ENCODE results near the gene PCDHA7.
"Not testable (repeated sequence)": the region's sequence is repeated elsewhere in the genome, so short reads cannot be mapped to it uniquely, and the experiment has no call there.

Gene PCDHA7

DNA sequence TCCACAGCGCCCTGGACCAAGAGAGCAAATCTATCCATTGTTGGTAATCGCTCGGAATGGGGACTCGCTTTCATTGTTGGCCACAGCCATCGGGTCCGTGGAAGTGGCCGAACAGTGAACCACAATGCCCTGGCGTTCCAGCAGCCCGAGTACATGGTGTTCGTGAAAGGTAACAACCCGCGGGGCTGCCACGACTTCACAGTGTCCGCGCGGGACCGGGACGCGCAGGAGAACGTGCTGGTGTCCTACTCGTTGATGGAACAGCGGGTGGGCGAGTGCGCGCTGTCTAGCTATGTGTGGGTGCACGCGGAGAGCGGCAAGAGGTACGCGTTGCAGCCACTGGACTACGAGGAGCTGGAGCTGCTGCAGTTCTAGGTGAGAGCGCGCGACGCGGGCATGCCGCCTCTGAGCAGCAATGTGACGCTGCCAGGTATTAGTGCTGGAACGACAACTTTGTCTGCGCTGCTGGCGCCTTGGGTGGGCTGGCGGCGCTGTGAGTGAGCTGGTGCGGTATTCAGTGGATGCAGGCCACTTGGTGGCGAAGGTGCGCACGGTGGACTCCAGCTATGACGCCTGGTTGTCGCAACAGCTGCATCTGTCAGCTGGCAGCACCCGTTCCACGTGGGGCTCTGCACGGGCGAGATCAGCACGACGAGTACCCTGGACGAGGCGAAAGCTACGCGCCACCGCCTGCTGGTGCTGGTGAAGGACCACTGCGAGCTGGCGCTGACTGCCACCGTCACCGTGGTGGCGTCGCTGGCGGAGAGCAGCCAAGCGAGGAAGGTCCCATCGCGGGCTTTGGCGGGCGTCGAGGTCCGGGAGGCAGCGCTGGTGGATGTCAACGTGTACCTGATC, 28.6 kb downstream of the PCDHA7 start:
- DNase-seq, result no peak

DNA sequence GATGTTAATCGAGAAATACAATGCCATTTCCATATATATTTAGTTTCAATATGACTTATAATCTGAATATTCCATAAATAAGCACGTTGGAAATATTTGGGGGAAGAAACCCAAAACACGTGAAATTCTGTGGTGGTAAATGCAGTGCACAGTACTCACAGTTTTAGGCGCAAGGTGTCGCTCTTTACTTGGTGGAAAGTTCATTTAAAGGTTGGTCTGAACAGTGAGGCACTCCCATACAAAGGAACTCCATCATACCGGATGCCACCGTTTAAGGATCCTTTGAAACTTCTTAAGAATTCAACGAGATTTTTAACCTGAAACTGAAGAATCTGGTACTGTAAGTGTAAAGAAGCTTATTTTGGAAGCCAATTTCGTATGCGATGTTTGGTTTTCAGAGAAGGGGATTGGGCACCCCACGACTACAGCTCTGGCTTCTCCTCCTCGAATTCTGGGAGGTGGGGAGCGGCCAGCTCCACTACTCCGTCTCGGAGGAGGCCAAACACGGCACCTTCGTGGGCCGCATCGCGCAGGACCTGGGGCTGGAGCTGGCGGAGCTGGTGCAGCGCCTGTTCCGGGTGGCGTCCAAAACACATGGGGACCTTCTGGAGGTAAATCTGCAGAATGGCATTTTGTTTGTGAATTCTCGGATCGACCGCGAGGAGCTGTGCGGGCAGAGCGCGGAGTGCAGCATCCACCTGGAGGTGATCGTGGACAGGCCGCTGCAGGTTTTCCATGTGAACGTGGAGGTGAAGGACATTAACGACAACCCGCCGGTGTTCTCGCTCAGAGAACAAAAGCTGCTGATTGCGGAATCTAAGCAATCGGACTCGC, 34.9 kb downstream of the PCDHA7 start, which contains the start of gene PCDHA11:
TSS of gene PCDHA11 (plus strand) at position 237 of the 834 bp plus-strand sequence. CDS start at position 384, 147 bp downstream.
- no peak for DNase-seq

- no peak for DNase-seq
Measured at GRCh38 chr5:140869555-140869886, 35.5 kb downstream of the PCDHA7 start.

GRCh38 chr5:140870221-140871201, 36.4 kb downstream of the PCDHA7 start:
- no peak for DNase-seq

- no peak for DNase-seq
Measured at GRCh38 chr5:140875085-140876065, 41.3 kb downstream of the PCDHA7 start, which contains the start of gene PCDHA12. TSS of gene PCDHA12 (plus strand) at chr5:140875308. CDS start at chr5:140875473, 165 bp downstream.

DNA sequence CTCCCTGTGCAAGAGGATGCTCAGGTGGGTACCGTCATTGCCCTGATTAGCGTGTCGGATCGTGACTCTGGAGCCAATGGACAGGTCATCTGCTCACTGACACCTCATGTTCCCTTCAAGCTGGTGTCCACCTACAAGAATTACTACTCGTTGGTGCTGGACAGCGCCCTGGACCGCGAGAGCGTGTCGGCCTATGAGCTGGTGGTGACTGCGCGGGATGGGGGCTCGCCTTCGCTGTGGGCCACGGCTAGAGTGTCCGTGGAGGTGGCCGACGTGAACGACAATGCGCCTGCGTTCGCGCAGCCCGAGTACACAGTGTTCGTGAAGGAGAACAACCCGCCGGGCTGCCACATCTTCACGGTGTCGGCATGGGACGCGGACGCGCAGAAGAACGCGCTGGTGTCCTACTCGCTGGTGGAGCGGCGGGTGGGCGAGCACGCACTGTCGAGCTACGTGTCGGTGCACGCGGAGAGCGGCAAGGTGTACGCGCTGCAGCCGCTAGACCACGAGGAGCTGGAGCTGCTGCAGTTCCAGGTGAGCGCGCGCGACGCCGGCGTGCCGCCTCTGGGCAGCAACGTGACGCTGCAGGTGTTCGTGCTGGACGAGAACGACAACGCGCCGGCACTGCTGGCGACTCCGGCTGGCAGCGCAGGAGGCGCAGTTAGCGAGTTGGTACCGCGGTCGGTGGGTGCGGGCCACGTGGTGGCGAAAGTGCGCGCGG, 42.6 kb downstream of the PCDHA7 start:
- not testable (repeated sequence) for DNase-seq

DNA sequence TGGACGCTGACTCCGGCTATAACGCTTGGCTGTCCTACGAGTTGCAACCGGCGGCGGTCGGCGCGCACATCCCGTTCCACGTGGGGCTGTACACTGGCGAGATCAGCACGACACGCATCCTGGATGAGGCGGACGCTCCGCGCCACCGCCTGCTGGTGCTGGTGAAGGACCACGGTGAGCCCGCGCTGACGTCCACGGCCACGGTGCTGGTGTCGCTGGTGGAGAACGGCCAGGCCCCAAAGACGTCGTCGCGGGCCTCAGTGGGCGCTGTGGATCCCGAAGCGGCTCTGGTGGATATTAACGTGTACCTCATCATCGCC, 43.2 kb downstream of the PCDHA7 start:
- DNase-seq, result no peak

- no peak for DNase-seq
Measured at GRCh38 chr5:140881889-140882590, 48.0 kb downstream of the PCDHA7 start, which contains the start of gene PCDHA13. TSS of gene PCDHA13 (plus strand) at chr5:140882124. CDS start at chr5:140882269, 145 bp downstream.

GRCh38 chr5:140882591-140882899, 48.5 kb downstream of the PCDHA7 start:
- DNase-seq, result no peak

GRCh38 chr5:140883373-140883772, 49.3 kb downstream of the PCDHA7 start:
- no peak for DNase-seq

GRCh38 chr5:140883927-140884697, 50.0 kb downstream of the PCDHA7 start:
- DNase-seq, result no peak
